Epithelial cell of esophagus (primary cell): ENCODE results near the gene TRMT1.

Experiments
- DNase-seq: peaks from one replicate; pipeline ENCODE4 v3.0.0; 2010; ENCODE audit warnings: low read depth
- H3K4me3 ChIP-seq: 2 replicates; pipeline ENCODE4 v1.5.1; 2011; ENCODE audit warnings: mild to moderate bottlenecking, low read length, control low read depth
- TF ChIP-seq, protein P1 (sequence below): IDR thresholded peaks from 2 replicates; pipeline ENCODE4 v1.5.1; 2011; ENCODE audit warnings: low read depth, mild to moderate bottlenecking, low read length, control low read depth, inconsistent platforms; ENCODE audit not compliant: insufficient read depth; ENCODE audit errors: missing control alignments

TRMT1 gene

DNA sequence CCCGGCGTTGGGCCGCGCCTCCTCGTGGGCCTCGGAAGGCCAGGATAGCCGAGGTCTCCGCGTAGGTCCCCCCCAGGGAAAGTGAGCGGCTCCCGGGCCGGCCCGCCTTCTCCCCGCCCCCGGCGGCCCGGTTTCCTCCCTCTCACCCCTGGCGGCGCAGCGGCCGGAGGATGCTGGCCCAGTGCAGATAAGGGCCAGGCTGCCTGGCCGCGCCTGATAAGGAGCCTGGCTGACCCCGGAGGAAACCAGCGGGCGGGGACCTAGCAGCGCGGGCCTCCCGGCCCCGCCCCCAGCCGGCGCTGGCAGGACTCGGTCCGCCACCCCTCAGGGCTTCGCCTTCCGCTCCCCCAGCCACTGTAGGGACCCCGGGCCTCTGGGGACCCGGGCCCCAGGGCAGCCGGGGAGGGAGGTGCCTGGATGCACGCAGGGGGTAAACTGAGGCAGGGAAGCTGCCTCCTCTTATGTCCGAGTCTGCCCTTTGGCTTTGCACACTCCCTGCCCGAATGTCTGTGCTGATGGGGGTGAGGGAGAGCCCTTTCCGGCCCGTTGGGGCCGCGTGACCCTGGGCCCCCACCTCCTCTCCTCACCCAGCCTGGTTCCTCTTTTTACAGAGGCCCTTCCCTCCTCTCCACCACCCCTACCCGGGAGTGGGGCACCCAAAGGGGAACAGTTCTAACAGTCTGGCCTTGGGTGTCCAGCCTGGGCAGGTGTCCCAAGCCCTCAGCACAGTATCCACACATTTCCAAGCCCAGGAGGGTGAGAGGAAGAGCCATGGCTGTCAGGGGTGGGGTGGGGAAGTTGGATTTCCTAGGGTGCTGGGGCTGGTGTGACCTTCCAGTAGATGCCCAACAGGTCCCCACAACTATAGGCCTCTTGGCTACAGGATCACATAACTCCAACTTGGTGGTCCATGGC lies 13.6 kb downstream of the TRMT1 start, which contains the start of gene LYL1:
Gene LYL1, minus strand, starts transcription at position 193 of the 915 bp plus-strand sequence. CDS start 1,687 bp downstream, outside the sequence.
- no peak for DNase-seq
- peak within 1 kb of the TSS; percentile 24 for H3K4me3 ChIP-seq
- TF ChIP-seq, protein P1, sequence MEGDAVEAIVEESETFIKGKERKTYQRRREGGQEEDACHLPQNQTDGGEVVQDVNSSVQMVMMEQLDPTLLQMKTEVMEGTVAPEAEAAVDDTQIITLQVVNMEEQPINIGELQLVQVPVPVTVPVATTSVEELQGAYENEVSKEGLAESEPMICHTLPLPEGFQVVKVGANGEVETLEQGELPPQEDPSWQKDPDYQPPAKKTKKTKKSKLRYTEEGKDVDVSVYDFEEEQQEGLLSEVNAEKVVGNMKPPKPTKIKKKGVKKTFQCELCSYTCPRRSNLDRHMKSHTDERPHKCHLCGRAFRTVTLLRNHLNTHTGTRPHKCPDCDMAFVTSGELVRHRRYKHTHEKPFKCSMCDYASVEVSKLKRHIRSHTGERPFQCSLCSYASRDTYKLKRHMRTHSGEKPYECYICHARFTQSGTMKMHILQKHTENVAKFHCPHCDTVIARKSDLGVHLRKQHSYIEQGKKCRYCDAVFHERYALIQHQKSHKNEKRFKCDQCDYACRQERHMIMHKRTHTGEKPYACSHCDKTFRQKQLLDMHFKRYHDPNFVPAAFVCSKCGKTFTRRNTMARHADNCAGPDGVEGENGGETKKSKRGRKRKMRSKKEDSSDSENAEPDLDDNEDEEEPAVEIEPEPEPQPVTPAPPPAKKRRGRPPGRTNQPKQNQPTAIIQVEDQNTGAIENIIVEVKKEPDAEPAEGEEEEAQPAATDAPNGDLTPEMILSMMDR = no peak

DNA sequence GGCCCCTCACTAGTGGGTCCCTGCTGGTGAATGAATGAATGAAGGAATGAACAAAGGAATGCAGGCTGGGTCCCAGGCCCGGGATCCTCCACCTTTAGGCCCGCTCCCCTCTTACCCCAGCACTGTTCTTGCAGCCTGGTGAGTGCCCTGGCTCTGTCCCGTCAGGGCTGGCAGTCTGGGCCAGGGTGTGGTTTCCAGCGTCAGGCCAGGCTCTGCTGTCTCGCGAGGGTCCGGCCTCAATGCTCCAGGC lies 14.2 kb downstream of the TRMT1 start:
- H3K4me3 ChIP-seq = peak overlapping the region; percentile 24
- TF ChIP-seq, protein P1 = no peak
- DNase-seq = no peak

DNA sequence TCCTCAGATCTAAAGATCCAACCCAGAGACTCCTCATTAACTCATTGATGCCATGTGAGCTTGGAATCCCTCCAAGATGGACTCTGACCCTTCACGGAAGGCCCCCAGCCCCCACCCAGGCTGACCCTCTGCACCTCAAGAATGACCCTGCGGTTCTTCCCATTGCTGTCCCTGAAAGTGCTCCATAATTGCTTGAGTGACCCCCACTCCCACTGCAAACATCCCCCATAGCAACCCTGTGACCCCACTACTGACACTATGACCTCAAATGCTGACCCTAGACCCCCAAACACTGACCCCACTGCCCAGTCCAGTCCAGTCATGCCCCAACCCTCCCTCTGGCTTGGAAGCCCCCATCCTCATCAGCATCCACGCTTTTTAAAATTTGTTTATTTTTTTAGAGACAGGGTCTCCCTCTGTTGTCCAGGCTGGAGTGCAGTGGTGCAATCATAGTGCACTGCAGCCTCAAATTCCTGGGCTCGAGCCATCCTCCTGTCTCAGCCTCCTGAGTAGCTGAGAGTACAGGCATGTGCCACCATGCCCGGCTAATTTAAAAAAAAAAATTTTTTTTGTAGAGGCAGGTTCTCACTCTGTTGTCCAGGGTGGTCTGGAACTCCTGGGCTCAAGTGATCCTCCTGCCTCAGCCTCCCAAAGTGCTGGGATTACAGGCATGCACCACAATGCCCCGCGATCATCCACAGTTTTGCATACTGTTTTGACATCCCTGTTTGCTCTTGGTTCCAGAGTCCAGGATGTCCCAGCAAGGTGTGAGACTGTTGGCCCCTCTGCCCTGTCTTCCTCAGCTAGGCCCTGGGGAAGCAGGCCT lies 14.7 kb downstream of the TRMT1 start:
- H3K4me3 ChIP-seq = no peak overlapping the region
- TF ChIP-seq, protein P1 = no peak
- no peak for DNase-seq

DNA sequence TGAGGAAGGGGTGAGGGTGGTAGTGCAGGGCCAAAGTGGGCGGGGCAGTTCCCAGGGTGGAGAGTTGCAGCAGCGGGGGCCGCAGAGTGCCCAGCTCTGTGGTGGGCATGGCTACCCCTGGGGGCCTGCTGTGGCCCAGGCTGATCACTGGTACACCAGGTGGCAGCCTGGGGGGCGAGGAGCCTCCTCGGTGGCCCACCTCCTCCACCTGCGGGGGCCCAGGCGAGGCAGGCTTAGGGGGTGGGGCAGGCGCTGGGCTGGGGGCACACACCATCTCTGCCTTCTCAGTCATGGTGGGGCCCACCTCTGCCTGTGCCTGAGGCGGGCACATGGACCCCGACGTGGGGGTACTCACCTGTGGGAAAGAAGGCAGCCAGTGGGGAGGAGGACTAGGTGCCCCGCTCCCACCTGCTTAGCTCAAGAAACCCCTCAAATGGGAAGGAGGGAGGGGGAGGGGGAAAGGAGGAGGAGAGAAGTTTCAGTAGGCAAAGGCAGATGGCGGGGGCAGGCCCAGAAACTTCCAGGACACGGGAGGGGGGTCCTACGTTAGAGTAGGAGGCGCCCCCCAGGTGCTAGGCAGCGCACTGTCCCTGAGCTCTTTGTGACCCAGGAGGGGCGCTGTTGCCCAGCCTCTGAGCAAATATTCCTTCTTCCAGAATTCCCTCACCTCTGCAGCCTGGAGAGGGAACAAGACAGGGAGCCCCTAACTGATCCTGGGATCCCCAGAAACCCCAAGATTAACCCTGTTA lies 15.5 kb downstream of the TRMT1 start:
- H3K4me3 ChIP-seq = no peak overlapping the region
- TF ChIP-seq, protein P1 = peak; percentile 15
- no peak for DNase-seq

DNA sequence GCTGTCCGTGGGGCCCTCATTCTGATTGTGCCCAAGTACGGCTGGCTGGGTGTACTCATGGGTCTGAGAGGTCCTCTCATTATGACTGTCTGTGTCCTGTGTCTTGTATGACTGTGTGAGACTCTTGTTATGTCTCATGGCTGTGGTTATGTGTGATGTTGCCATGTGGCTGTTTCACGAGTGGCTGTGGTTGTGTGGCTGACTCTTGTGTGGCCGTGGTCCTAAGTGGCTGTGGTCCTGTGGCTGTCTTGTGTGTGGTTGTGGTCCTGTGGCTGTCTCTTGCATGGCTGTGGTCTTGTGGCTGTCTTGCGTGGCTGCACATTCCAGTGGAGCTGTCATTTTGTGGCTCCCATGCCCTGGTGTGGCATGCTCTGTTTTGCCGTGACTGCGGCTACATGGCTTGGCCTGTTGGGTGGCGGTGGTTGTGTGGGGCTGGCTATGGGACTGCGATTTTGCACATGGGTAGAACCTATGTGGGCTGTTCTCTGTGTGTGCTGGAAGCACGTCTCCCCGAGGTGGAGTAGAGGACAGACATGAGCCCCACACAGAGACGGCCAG lies 16.4 kb downstream of the TRMT1 start:
- DNase-seq = no peak
- H3K4me3 ChIP-seq = no peak overlapping the region
- TF ChIP-seq, protein P1 = no peak
